ENCODE measurements around the gene DHRSX. TPM values are rescaled to one million over a fixed set of nuclear protein-coding genes. Genes with fewer than 3 reads are reported as not detected.

DHRSX gene
- total and polyA plus RNA-seq, 7 donors: 12.5 to 25.2 (median 16.1) TPM

DNA sequence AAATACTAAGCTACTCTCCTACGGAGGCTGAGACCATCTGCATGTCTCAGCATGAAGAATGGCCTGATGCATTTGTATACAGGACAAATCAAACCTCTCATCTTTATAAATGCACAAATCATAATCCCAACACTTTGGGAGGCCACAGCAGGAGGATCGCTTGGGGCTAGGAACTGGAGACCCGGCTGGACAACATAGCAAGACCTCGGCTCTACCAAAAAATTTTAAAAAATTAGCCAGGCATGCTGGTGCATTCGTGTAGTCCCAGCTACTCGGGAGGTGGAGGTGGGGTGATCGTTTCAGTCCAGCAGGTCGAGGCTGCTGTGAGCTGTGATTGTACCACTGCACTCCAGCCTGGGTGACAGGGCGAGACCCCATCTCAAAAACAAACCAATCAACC, 262.8 kb downstream of the DHRSX start:
- peak; percentile 10 for DNase-seq
- Histone ChIP-seq H3K27me3 (no peaks in the 10 kb centered on the region), H3K36me3 (peaks cover 0 to 27% (median 4%) of the 10 kb centered on the region in 4 donors), H3K9me3 (no peaks in the 10 kb centered on the region), H3K4me1 (peaks cover 0 to 13% (median 7%) of the 10 kb centered on the region in 4 donors), H3K4me3 (no peak overlapping the region), H3K27ac (no peak overlapping the region)
- intact Hi-C loops (cut with DNase I): no loop called here
- 95 to 97% methylated on average over 9 of the region's 9 CpGs for WGBS, 2 donors
- TF ChIP-seq, protein P1, sequence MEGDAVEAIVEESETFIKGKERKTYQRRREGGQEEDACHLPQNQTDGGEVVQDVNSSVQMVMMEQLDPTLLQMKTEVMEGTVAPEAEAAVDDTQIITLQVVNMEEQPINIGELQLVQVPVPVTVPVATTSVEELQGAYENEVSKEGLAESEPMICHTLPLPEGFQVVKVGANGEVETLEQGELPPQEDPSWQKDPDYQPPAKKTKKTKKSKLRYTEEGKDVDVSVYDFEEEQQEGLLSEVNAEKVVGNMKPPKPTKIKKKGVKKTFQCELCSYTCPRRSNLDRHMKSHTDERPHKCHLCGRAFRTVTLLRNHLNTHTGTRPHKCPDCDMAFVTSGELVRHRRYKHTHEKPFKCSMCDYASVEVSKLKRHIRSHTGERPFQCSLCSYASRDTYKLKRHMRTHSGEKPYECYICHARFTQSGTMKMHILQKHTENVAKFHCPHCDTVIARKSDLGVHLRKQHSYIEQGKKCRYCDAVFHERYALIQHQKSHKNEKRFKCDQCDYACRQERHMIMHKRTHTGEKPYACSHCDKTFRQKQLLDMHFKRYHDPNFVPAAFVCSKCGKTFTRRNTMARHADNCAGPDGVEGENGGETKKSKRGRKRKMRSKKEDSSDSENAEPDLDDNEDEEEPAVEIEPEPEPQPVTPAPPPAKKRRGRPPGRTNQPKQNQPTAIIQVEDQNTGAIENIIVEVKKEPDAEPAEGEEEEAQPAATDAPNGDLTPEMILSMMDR (IDR thresholded peaks at IDR 0.05): no peak
- TF ChIP-seq EP300 (IDR thresholded peaks at IDR 0.05) (no peak), POLR2AphosphoS5 (IDR thresholded peaks at IDR 0.05) (no peak), POLR2A (IDR thresholded peaks at IDR 0.05) (no peak)

GRCh38 chrX:2231570-2232192, 269.1 kb downstream of the DHRSX start:
- TF ChIP-seq, protein P1 (IDR thresholded peaks at IDR 0.05): no peak
- TF ChIP-seq POLR2AphosphoS5 (IDR thresholded peaks at IDR 0.05) (no peak), POLR2A (IDR thresholded peaks at IDR 0.05) (no peak), EP300 (IDR thresholded peaks at IDR 0.05) (no peak)
- intact Hi-C loops (cut with DNase I): no loop called here
- no peak for DNase-seq
- Histone ChIP-seq H3K4me1 (peaks cover 0 to 16% (median 8%) of the 10 kb centered on the region in 4 donors), H3K9me3 (no peaks in the 10 kb centered on the region), H3K36me3 (no peaks in the 10 kb centered on the region), H3K4me3 (no peak overlapping the region), H3K27ac (no peak overlapping the region), H3K27me3 (no peaks in the 10 kb centered on the region)
- WGBS, 2 donors: 91 to 94% methylated on average over 2 of the region's 2 CpGs

DNA sequence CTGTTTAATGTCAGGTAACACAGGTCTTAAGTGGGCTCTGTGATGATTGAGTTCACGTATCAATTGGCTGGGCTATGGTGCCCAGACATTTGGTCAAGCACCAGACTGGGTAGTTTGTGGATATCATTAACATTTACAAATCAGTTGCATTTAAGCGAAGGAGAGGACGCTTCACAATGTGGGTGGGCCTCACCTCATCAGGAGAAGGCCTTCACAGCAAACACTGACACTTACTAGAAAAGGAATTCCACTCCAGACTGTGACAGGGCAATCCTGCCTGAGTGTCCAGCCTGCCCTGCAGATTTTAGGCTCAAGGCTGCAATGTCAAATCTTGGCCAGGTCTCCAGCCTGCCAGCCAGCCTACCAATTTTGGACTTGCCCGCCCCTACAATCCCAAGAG, 270.3 kb downstream of the DHRSX start:
- intact Hi-C loops (cut with DNase I): no loop called here
- Histone ChIP-seq H3K4me1 (peaks cover 0 to 16% (median 8%) of the 10 kb centered on the region in 4 donors), H3K4me3 (no peak overlapping the region), H3K36me3 (no peaks in the 10 kb centered on the region), H3K27ac (no peak overlapping the region), H3K9me3 (no peaks in the 10 kb centered on the region), H3K27me3 (no peaks in the 10 kb centered on the region)
- no peak for DNase-seq
- WGBS, 2 donors: 97 to 98% methylated on average over 4 of the region's 4 CpGs
- no peak for TF ChIP-seq POLR2AphosphoS5 (IDR thresholded peaks at IDR 0.05)
- TF ChIP-seq EP300 (IDR thresholded peaks at IDR 0.05): no peak
- TF ChIP-seq, protein P1 (IDR thresholded peaks at IDR 0.05): no peak
- no peak for TF ChIP-seq POLR2A (IDR thresholded peaks at IDR 0.05)

DNA sequence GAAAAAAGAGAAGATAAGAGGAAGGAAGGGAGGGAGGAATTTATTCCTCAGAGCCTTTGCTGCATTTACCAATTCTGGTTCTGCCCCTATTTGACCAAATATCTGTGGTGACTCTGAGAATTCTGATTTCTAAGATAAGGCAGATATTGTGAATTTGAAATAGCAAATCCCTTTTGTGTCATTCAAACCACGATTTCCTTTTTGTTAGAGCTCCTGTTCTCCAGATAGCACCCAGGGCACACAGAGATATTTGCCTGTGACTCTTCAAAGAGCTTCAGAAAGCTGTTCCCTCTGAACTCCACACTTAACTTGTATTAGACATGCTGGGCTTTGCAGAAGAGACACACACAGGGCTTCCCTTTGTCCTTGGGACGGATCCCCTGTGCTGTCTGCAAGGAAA, 272.2 kb downstream of the DHRSX start:
- Histone ChIP-seq H3K4me1 (peaks cover 0 to 9% (median 4%) of the 10 kb centered on the region in 4 donors), H3K9me3 (peaks cover 0 to 3% (median 0%) of the 10 kb centered on the region in 4 donors), H3K27ac (no peak overlapping the region), H3K27me3 (no peaks in the 10 kb centered on the region), H3K4me3 (no peak overlapping the region), H3K36me3 (peaks cover 0 to 10% (median 3%) of the 10 kb centered on the region in 4 donors)
- 70 to 90% methylated on average over 2 of the region's 2 CpGs for WGBS, 2 donors
- intact Hi-C loops (cut with DNase I): no loop called here
- no peak for TF ChIP-seq POLR2AphosphoS5 (IDR thresholded peaks at IDR 0.05)
- no peak for TF ChIP-seq EP300 (IDR thresholded peaks at IDR 0.05)
- TF ChIP-seq, protein P1 (IDR thresholded peaks at IDR 0.05): no peak
- no peak for TF ChIP-seq POLR2A (IDR thresholded peaks at IDR 0.05)
- DNase-seq: no peak
